ENCODE results near the gene PRRX1.

The PRRX1 gene

GRCh38 chr1:170776252-170776651, 112.3 kb downstream of the PRRX1 start:
- H3K27me3 Mint-ChIP-seq (ENCODE audit: low read depth), result no peaks in the 10 kb centered on the region
- no peak overlapping the region for H3K27ac Mint-ChIP-seq
- no peaks in the 10 kb centered on the region for H3K9me3 Mint-ChIP-seq
- H3K4me1 Mint-ChIP-seq (ENCODE audit: low read depth), result no peaks in the 10 kb centered on the region
- no peaks in the 10 kb centered on the region for H3K36me3 Mint-ChIP-seq (ENCODE audit: low read depth)
- H3K4me3 Mint-ChIP-seq, result no peak overlapping the region

- H3K9me3 Mint-ChIP-seq, result no peaks in the 10 kb centered on the region
Observed at GRCh38 chr1:170776777-170777176, 112.8 kb downstream of the PRRX1 start.

More at GRCh38 chr1:170776777-170777176, 112.8 kb downstream of the PRRX1 start:
- H3K4me3 Mint-ChIP-seq, result no peak overlapping the region
- no peaks in the 10 kb centered on the region for H3K4me1 Mint-ChIP-seq (ENCODE audit: low read depth)
- no peaks in the 10 kb centered on the region for H3K36me3 Mint-ChIP-seq (ENCODE audit: low read depth)
- H3K27ac Mint-ChIP-seq, result no peak overlapping the region
- H3K27me3 Mint-ChIP-seq (ENCODE audit: low read depth), result no peaks in the 10 kb centered on the region

All from T-helper 1 cell treated with Interleukin-12 subunit alpha and Interleukin-12 subunit beta and Interleukin-4 antibody, amounts not matched to agents 30 μg/mL and 1 μg/mL, for 36 hours (primary cell).